ENCODE results near the gene OR4N5.

Gene OR4N5

GRCh38 chr14:20190596-20190995 lies 52.0 kb downstream of the OR4N5 start, which contains the start of gene OR11G2:
OR11G2 (plus strand) TSS chr14:20190896; CDS start chr14:20197438, 6,542 bp downstream.
- TF ChIP-seq, protein P1, sequence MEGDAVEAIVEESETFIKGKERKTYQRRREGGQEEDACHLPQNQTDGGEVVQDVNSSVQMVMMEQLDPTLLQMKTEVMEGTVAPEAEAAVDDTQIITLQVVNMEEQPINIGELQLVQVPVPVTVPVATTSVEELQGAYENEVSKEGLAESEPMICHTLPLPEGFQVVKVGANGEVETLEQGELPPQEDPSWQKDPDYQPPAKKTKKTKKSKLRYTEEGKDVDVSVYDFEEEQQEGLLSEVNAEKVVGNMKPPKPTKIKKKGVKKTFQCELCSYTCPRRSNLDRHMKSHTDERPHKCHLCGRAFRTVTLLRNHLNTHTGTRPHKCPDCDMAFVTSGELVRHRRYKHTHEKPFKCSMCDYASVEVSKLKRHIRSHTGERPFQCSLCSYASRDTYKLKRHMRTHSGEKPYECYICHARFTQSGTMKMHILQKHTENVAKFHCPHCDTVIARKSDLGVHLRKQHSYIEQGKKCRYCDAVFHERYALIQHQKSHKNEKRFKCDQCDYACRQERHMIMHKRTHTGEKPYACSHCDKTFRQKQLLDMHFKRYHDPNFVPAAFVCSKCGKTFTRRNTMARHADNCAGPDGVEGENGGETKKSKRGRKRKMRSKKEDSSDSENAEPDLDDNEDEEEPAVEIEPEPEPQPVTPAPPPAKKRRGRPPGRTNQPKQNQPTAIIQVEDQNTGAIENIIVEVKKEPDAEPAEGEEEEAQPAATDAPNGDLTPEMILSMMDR (IDR thresholded peaks at IDR 0.05; ENCODE audit: low read depth, low read length, missing control alignments), result no peak
- DNase-seq, result no peak
- no peaks in the 10 kb centered on the region for H3K36me3 ChIP-seq (replicated peaks)

DNA sequence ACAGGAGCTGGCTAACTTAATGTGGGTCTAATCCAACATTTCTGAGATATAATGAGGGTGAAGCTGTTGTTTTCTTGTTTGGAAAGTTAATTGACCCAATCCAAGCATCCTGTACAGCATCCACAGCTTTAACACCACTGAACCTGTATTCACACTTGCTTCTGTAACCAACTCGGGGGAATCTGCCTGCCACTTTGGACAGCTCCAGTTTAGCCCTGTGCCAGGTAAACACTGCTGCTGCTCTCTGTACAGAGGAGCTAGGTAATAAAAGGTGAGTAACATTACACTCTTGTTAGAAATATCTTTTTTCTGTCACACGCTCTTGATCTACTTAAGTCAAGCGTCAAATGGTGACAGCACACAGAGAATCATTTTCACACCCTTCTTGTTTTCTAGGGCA lies 52.8 kb downstream of the OR4N5 start:
- in situ Hi-C loops (cut with HindIII; ENCODE audit: low pct_ligation_motif_present, low sequenced_read_pairs), result no loop called here

More at GRCh38 chr14:20190596-20190995, 52.0 kb downstream of the OR4N5 start, which contains the start of gene OR11G2:
- Histone ChIP-seq H3K4me3 (ENCODE audit: low read depth, low read length) (no peak within 1 kb of the TSS), H3K27ac (no peak within 1 kb of the TSS), H3K27me3 (replicated peaks) (no peaks in the 10 kb centered on the region)
- in situ Hi-C loops (cut with HindIII; ENCODE audit: low pct_ligation_motif_present, low sequenced_read_pairs), result no loop called here

DNA sequence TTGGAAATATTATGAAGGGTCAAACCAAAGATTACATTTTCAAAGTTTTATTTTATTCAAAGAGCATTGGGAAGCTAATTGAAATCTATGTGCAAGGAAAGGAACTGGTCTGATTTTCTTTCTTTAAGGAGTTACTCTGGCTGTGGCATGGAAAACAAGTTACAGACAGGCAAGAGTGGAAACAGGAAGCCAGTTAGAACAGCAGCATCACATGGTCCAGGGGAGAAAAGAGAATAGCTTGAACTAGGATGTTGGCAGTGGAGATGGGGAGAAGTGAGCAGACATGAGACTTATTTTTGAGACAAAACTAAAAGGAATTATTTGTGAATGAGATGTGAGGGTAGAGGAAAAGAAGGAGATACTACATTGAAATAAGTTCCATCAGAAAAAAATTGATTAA lies 55.5 kb downstream of the OR4N5 start:
- no peak overlapping the region for H3K4me3 ChIP-seq (ENCODE audit: low read depth, low read length)
- no peaks in the 10 kb centered on the region for H3K27me3 ChIP-seq (replicated peaks)
- no peak overlapping the region for H3K27ac ChIP-seq
- H3K36me3 ChIP-seq (replicated peaks), result no peaks in the 10 kb centered on the region
- in situ Hi-C loops (cut with HindIII; ENCODE audit: low pct_ligation_motif_present, low sequenced_read_pairs), result no loop called here
- DNase-seq, result no peak
- TF ChIP-seq, protein P1 (IDR thresholded peaks at IDR 0.05; ENCODE audit: low read depth, low read length, missing control alignments), result no peak

More for the DNA sequence above, 52.8 kb downstream of the OR4N5 start:
- H3K27me3 ChIP-seq (replicated peaks), result no peaks in the 10 kb centered on the region
- H3K36me3 ChIP-seq (replicated peaks), result no peaks in the 10 kb centered on the region
- no peak for DNase-seq
- TF ChIP-seq, protein P1 (IDR thresholded peaks at IDR 0.05; ENCODE audit: low read depth, low read length, missing control alignments), result no peak
- H3K4me3 ChIP-seq (ENCODE audit: low read depth, low read length), result no peak overlapping the region
- no peak overlapping the region for H3K27ac ChIP-seq

Data from brain microvascular endothelial cell (primary cell).